ENCODE data around the gene FLYWCH2.
"Not testable (repeated sequence)": the region's sequence is repeated elsewhere in the genome, so short reads cannot be mapped to it uniquely, and the experiment has no call there.

Gene FLYWCH2

GRCh38 chr16:2915196-2915929 is 32.3 kb downstream of the FLYWCH2 start:
- no peak for DNase-seq

GRCh38 chr16:2919511-2920255 is 36.7 kb downstream of the FLYWCH2 start:
- peak; percentile 70 for DNase-seq

- no peak for DNase-seq
Observed at GRCh38 chr16:2923481-2923880, 40.5 kb downstream of the FLYWCH2 start.

- DNase-seq: no peak
Observed at GRCh38 chr16:2924901-2925755, 42.1 kb downstream of the FLYWCH2 start.

- no peak for DNase-seq
Observed at GRCh38 chr16:2925951-2926649, 43.1 kb downstream of the FLYWCH2 start.

GRCh38 chr16:2926650-2926999 is 43.6 kb downstream of the FLYWCH2 start:
- no peak for DNase-seq

GRCh38 chr16:2927010-2927646 is 44.1 kb downstream of the FLYWCH2 start:
- peak; percentile 90 for DNase-seq

GRCh38 chr16:2928151-2928550 is 45.1 kb downstream of the FLYWCH2 start:
- DNase-seq: not testable (repeated sequence)

GRCh38 chr16:2928796-2929195 is 45.8 kb downstream of the FLYWCH2 start:
- no peak for DNase-seq

- DNase-seq: no peak
Observed at GRCh38 chr16:2929693-2930092, 46.7 kb downstream of the FLYWCH2 start.

- DNase-seq: no peak
Observed at GRCh38 chr16:2930236-2930635, 47.2 kb downstream of the FLYWCH2 start.

GRCh38 chr16:2931231-2931914 is 48.4 kb downstream of the FLYWCH2 start:
- DNase-seq: not testable (repeated sequence)

GRCh38 chr16:2933136-2933535 is 50.1 kb downstream of the FLYWCH2 start:
- no peak for DNase-seq

- no peak for DNase-seq
Observed at GRCh38 chr16:2933701-2934100, 50.7 kb downstream of the FLYWCH2 start.

- no peak for DNase-seq
Observed at GRCh38 chr16:2934450-2934849, 51.4 kb downstream of the FLYWCH2 start.

- DNase-seq: no peak
Observed at GRCh38 chr16:2936436-2937011, 53.5 kb downstream of the FLYWCH2 start.

GRCh38 chr16:2937170-2937569 is 54.2 kb downstream of the FLYWCH2 start:
- no peak for DNase-seq

GRCh38 chr16:2938206-2938605 is 55.2 kb downstream of the FLYWCH2 start:
- no peak for DNase-seq

GRCh38 chr16:2939968-2940367 is 57.0 kb downstream of the FLYWCH2 start:
- no peak for DNase-seq

GRCh38 chr16:2942045-2942444 is 59.0 kb downstream of the FLYWCH2 start:
- DNase-seq: no peak

GRCh38 chr16:2943716-2944115 is 60.7 kb downstream of the FLYWCH2 start:
- DNase-seq: not testable (repeated sequence)
